ENCODE measurements around the gene ZBP1.

Gene ZBP1

GRCh38 chr20:57616143-57616951, 3.9 kb downstream of the ZBP1 start:
- no peak for ATAC-seq

GRCh38 chr20:57615445-57615811, 4.8 kb downstream of the ZBP1 start:
- ATAC-seq: no peak

DNA sequence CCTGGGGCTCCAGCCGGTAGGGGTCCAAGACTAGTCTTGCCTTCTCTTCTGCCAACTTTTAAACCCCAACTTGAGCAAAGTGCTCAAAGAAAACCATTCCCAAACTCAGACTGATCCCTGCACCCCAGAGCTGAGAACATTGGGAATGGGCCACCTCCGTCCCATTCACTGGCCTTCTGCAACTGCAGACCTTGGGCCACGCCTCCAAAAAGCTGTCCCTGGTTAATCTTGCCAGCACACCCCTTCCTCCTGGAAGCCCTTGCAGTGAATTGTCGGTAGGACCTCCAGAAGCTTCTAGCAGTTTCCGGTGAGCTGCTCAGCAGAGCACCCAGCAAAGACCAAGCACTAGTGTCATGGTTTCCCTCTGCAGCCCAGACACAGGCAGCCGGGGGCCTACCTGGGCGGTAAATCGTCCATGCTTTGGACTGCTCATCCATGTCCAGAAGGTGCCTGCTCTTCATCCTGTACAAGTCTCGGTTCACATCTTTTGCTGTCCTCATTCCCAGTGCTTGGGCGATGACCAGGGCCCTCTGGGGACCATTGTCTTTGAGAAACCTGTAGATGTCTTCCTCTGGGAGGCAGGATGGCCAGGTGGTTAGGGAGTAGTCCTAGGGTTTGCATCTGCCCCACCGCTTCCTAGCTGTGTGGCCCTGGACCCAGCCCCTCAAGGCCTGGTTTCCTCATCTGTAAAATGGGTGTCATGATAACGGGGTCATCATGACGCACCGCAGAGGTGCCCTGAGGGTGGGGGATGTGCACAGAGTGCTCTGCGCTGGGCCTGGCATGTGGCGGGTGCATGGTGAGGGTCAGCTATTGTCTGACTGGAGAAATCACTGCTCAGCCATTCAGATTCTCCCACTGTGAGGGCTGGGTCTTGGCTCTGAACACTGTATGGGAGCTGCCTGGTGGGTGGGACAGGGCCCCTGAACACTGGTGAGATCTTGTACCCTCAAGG, 5.5 kb downstream of the ZBP1 start:
- no peak for ATAC-seq

- no peak for ATAC-seq
These were observed 6.7 kb downstream of the ZBP1 start for GRCh38 chr20:57613481-57613921.

- no peak for ATAC-seq
These were observed 7.3 kb downstream of the ZBP1 start for GRCh38 chr20:57612916-57613315.

GRCh38 chr20:57612436-57612835, 7.8 kb downstream of the ZBP1 start:
- ATAC-seq: no peak

- no peak for ATAC-seq
These were observed 8.5 kb downstream of the ZBP1 start for GRCh38 chr20:57611586-57612311.

- no peak for ATAC-seq
These were observed 9.8 kb downstream of the ZBP1 start for GRCh38 chr20:57610261-57610952.

DNA sequence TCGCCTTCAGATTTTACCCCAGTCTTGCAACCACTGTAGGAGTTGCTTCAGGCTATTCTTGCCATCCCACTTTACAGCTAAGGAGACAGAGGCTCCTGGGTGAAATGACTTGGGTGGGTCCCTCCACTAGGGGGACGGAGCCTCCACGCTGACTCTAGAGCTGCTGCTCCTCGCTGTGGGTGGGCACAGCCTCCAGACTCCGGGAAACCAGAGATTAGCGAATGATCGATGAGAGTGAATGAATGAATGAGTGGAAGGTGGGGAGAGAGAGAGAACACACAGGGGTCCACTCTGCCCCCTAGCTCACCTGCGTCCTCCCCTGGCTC, 10.4 kb downstream of the ZBP1 start:
- no peak for ATAC-seq

DNA sequence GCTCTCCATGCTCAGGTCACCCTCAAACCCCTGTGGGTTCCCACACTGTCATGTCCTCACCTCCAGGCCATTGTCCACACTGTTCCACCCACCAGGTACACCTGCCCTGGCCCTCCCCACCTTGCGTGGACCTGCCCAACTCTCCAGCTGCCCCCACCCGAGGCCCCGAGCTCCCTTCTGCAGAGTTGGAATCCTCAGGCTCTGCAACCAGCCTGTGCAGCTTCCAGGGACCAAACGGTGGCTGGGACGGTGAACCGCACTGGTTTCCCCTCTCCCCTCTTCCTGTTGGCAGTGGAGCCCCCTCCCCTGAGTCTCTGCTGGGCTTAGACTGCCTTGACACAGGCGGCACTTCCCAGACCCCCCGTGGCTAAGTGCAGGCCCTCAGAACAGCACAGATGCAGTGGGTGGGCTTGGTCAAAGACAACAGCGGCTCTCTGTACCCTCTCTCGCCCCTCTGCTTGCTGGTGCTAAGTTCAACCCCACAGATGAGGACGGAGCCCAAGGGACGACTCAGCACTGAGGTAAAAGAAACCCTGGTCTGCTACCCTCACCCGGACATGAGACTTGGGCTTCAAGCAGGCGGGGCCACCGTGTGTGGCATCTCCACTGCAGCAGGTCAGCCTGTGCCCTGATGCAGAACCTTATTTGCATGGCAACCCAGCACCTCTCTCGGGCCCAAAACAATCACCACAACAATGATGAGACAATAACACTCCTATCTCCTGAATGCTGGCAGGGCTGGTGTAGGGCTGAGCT, 11.0 kb downstream of the ZBP1 start:
- no peak for ATAC-seq

DNA sequence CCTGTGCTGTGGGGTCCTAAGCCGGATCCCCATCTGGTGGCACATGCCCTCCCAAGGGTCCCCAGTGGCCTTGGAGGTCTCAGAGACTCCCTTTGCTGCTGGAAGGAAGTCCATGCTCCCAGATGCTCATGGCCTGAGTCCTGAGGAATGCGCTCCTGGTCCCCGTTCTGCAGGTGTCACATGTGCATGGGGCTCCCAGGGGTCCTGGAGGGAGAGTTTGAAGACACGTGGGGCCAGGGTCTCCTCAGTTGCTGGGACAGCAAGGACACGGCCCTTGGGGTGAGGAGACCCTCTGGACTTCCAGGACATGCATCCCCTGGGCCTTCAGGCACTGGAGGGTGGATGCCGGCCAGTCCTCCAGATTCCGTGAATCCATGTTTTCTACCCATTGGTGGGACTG, 11.7 kb downstream of the ZBP1 start:
- no peak for ATAC-seq

DNA sequence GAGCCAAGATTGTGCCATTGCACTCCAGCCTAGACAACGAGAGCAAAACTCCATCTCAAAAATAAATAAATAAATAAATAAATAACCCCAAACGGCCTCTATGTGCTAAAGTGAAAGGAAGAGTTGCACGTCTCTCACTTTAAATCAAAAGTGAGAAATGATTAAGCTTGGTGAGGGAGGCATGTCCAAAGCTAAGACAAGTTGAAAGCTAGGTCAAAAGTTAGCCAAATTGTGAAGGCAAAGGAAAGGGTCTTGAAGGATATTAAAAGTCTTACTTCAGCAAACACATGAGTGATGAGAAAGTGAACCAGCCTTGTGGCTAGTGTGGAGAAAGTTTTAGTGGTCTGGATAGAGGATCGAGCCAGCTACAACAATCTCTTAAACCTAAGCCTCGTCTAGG, 14.3 kb downstream of the ZBP1 start:
- ATAC-seq: peak in 1 of 2 donors; percentile 10

GRCh38 chr20:57605045-57605444, 15.2 kb downstream of the ZBP1 start:
- no peak for ATAC-seq

GRCh38 chr20:57603120-57603519, 17.1 kb downstream of the ZBP1 start:
- ATAC-seq: no peak

DNA sequence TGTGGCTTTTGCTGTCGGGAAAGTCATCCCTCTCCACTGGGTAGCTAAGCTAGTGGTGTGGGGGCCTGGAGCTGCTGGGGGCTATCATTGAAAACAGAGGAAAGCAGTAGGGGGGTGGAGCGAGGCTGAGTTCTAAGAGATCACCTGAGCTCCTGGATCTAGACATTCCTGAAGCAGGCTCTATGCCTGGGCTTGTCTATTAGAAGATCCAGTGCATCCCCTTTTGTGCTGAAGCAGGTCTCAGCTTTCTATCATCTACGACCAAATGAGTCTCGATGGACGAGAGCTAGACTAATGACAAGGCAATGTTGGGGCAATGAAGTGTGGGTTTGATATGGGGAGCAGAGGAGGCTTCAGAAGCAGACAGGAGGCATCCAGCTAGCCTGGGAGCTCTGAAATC, 18.5 kb downstream of the ZBP1 start:
- no peak for ATAC-seq

DNA sequence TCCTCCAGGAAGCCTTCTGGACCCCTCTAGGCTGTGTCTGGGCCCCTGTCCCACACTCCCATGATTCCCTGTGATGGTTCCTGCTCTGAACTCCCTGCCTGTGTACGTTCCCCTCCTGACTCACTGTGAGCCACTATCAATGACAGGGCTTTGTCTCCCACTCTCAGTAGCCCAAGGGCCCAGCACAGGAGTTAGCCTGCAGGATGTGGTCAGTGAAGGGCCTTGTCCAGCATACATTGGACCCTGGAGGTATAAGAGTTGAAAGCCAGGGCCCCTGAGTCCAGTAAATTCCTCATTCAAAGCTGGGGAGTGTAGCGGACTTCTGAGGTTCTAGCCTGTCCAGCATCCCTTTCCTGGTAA, 19.0 kb downstream of the ZBP1 start:
- no peak for ATAC-seq

GRCh38 chr20:57600320-57601210, 19.7 kb downstream of the ZBP1 start:
- no peak for ATAC-seq

DNA sequence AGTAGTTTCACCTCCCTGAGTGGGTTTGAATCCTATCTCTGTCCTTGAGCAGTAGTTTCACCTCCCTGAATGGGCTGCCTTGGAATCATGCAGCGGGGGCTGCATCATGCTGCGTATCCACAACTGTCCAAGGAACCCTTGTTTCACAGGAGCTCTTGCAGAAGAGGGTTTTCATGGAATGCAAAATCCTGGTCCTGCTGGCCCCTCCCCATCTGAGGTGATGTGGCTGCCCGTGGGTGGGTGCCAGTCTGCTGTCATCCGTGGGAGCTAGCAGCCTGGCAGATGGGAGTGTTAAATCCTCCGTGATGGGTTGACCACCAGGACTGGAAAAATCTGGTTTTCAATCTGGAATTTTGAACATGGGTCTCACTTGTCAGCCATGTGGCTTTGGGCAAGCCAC, 21.7 kb downstream of the ZBP1 start:
- no peak for ATAC-seq

DNA sequence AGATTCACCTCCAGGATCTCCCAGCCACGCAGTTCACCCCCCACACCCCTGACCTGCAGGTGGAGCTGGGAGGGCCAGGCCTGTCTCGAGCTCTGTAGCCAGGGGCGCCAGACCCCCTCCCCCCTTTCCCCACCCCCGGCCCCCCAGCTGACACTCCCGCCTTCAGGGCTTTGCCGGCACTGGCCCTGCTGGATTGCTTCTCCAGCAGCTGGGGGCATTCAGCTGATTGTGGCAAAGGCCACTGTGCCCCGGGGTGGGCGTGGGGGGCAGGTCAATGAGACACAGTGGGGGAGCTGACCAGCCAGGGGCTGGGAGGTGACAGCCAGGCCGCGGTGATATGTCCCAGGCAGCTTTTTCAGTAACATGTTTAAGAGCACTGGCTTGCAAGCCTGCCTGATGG, 22.2 kb downstream of the ZBP1 start:
- ATAC-seq: no peak

DNA sequence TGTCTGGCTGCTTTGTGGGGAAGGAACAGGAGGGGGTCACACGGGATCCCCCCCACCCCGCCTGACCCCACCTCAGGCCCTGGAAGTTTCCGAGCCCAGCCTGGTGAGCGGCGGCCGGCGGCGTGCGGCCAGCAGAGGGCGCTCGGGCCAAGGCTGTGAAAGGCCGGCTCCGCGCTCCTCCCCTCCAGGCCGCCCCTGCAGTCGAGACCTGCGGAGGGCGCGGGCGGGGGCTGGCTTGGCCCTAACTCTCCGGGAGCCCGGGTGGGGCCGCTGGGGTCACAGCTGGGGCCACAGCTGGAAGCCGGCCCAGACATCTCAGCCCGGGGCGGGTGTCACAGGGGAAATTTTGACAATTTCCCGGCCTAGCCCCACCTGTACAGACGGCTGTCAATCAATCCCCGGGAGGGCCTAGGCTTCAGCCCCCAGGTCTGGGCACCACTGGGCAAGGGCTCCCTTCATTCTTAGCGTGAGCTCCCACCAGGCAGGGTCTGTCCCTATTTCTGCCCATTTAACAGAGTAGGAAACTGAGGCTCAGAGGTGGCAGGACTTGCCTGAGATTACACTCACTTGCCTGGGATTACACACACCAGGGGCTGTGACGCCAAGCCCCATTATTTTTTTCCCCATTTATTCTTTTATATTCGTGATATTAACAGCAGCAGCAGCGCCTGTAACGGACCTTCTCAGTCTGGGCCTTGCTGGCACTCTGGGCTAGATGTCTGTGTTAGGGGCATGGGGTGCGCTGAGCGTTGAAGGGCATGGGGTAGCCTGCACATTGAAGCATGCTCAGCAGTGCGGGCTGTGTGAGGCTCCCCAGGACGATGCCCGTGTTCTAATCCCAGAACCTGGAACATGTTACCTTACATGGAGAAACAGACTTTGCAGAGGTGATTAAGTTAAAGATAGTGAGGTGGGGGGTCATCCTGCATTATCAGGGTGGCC, 23.0 kb downstream of the ZBP1 start:
- ATAC-seq: peak; percentile 80 to 86
